Dermis microvascular lymphatic vessel endothelial cell (primary cell): Measurements from ENCODE around the gene MORN3. TPM values are rescaled to one million over a fixed set of nuclear protein-coding genes. Genes with fewer than 3 reads are reported as not detected.
"Not testable (repeated sequence)": the region's sequence is repeated elsewhere in the genome, so short reads cannot be mapped to it uniquely, and the experiment has no call there.

ENCODE experiments used
- DNase-seq, 2 donors: peaks; one replicate each; pipeline versions ENCODE4 v3.0.0 to v3.0.0-alpha.2; 2010; ENCODE audit warnings: low read depth in 2 of 2
- total RNA-seq: library from RNA; depleted of rRNA; stranded (reverse); fragments of >200 nt; gene quantifications from 2 replicates; pipeline ENCODE4 v1.2.1, GENCODE V29; 2014

The MORN3 gene
- total RNA-seq, 1 donor from 2014 or later, result 0.26 TPM

DNA sequence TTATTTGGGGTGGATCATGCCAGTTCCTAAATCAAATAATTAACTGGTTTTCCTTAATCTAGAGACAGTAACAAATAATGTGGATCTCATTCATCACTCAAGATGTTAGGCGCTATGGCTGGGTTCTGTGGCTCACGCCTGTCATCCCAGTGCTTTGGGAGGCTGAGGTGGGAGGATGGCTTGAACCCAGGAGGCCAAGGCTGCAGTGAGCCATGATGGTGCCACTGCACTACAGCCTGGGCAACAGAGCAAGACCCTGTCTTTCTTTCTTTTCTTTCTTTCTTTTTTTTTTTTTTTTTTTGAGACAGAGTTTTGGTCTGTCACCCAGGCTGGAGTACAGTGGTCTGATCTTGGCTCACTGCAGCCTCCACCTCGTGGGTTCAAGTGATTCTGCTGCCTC lies 23.3 kb upstream of the MORN3 start:
- not testable (repeated sequence) for DNase-seq

DNA sequence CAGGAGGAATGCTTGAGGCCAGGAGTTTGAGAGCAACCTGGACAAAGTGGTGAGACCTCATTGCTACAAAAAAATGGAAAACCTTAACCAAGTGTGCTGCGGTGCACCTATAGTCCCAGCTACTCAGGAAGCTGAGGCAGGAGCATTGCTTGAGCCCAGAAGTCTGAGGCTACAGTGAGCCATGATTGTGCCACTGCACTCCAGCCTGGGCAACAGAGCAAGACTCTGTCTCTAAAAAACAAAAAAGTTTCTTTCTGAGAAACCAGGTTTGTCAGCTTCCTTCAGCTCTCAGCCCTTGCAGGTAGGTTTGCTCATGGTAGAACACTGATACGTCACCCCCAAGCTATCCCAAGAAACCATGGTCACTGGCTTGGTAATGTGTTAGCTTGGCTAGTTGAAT lies 20.0 kb upstream of the MORN3 start:
- DNase-seq, result no peak

DNA sequence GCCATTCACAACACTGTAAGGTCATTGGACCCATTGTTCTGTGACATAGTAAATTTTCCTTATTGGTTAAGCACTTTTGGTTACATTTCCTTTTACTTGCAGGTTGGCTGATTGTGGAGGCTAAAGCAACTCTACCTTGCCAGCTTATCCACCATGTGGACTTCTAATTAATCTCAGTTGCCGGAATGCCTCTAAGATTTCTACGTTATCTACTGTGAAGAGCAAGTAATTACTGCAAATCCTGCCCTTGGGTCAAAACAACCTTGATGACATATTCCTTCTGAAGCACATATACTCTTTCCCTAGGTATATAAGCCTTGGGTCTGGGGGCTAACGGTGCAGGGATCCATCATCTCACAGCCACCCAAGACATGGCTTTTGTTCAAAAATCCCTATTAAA lies 19.5 kb upstream of the MORN3 start:
- no peak for DNase-seq

DNA sequence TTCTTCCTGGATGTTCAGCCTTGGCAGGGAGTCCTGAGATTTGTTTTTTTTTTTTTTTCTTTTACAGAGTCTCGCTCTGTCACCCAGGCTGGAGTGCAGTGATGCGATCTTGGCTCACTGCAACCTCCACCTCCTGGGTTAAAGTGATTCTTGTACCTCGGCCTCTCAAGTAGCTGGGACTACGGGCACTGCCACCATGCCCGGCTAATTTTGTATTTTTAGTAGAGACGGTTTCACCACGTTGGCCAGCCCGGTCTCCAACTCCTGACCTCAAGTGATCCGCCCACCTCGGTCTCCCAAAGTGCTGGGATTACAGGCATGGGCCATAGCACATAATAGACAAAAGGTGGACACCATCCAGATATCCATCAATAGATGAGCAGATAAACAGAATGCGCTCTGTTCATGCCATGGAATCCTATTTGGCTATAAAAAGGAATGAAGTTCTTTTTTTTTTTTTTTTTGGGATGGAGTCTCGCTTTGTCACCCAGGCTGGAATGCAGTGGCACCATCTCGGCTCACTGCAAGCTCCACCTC lies 10.3 kb upstream of the MORN3 start:
- DNase-seq, result not testable (repeated sequence)

DNA sequence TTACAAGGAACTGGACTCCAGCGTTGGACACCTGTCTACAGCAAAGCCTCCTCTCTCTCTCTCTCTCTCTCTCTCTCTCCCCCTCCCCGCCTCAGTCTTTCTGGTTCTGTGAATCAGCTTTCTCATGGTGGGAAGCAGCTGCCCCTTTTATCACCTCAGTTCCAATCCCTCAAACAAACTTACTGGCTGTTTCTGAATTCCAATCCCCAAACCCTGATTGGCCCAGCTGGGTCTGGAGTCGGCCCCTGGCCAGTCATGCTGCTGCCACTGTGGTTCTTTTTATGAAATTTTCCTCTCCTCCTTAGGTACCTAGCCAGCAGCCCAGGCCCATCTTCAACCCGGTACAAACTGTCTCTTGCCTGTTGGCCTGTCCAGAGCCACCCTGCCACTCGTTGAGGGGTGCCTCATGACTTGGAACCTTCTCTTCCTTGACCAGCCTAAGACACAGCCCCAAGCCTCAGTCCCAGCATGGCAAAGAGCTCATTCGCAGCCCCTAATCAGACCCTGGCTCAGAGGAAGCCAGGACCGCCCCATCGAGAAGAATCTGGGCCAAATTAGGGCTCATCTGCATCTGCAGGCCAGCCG lies 9.4 kb upstream of the MORN3 start:
- no peak for DNase-seq

DNA sequence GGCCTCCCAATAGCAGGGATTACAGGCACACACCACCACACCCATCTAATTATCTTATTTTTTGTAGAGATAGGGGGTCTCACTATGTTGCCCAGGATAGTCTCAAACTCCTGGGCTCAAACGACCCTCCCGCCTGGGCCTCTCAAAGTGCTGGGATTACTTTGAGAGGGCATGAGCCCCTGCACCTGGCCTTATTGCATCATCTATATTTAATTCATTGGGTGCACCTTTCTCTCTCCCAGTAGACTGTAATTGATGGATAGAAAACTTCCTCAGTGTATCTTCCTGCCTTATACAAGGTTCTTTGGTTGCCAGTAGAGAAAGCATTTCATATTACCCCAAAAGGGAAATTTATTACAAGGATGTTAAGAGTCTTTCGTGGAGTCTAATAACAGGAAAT lies 8.9 kb upstream of the MORN3 start:
- no peak for DNase-seq

DNA sequence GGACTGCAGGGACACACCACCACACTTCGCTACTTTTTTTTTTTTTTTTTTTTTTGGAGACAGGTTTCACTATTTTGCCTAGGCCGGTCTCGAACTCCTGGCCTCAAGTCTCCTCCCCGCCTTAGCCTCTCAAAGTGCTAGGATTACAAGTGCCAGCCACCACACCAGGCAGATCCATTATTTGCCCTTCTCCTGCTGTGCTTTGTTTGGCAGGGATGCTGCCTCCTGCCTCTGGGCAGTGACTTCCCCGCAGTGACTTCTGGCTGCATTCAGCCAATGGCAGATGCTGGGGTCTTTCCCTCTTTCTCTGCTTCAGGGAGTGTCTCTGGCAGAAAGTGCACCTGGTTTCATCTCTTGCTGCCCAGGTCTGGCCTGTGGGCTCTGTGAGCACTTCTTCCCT lies 6.7 kb upstream of the MORN3 start:
- no peak for DNase-seq

DNA sequence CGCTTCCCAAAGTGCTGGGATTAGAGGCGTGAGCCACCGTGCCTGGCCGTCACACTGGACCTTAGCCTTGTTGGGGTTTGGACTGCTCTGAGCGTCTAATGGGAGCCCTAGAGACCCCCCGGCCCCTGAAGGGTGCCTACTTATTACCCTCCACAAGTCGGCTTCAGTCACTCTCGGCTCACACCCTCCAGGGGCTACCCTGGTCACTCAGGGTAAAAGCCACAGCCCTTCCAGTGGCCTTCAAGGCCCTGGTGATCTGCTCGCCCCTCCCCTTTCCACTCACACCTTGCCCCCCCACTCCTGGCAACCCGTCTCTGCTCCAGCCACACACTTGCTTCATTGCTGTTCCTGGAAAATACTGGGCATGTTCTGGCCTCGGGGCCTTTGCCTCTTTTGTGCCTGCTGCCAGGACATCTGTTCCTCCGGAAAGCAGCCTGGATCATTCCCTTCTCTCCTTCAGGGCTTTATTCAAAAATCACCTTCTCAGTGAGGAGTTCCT lies 3.6 kb upstream of the MORN3 start:
- peak in 1 of 2 donors; percentile 12 for DNase-seq

DNA sequence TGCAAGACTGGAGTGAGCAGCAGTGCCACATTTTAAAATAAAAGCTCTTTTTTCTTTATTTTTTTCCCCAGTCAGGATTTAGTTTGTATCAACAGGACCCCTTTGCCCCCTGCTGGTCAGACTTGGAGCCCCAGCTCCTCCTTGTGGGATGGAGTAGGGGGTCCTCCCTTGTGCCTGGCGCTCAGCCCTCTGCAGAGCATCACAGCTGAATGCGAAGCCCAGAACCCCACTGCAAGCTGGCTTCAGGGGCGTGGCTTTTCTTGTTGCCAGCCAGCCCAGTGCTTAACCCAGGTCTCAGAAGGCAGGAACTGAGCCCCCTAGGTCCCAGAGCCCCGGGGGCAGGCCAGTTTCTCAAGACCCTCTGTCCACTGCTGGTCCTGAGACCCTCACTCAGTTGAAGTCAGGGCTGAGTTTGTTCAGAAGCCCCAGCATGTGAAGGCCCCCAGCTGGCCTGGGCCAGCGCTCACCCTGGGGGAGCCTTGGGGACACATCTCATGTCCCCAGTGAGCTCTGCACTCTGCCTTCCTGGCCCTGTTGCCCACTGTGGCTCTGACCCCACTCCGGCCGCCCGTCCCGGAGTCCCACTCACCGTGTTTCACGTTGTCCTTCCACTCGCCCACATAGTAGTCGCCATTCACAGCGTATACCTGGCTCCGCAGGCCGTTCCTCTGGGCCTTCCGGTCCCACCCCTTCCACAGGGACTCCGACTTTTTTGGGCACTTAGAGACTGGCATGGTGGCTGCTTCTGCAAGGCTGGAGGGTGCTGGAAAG lies 519 bp downstream of the MORN3 start:
- DNase-seq, result peak in 1 of 2 donors; percentile 58

DNA sequence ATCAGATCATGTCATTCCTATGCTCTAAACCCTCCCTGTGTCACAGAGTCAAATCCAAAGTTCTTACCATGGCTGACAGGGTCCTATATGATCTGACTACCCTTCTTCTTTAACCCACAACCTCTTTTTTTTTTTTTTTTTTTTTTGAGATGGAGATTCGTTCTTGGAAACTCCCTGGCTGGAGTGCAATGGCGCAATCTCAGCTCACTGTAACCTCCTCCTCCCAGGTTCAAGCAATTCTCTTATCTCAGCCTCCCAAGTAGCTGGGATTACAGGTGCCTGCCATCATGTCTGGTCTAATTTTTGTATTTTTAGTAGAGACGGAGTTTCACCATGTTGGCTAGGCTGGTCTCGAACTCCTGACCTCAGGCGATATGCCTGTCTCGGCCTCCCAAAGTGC lies 2.6 kb downstream of the MORN3 start:
- not testable (repeated sequence) for DNase-seq

DNA sequence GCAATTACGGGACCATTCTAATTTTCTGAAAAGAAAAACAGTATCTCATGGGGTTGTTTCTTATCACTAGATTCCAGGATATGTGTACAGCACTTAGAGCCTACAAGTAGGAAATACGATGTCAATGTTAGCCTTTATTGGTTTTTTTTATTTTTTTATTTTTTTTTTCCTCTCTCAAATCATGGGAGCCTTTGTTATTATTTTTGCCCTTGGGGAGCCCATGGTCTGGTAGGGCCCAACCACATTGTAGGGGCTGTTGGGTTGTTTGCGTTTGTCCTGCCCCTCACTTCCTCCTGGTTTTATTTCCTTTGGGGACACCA lies 5.9 kb downstream of the MORN3 start:
- DNase-seq, result no peak

DNA sequence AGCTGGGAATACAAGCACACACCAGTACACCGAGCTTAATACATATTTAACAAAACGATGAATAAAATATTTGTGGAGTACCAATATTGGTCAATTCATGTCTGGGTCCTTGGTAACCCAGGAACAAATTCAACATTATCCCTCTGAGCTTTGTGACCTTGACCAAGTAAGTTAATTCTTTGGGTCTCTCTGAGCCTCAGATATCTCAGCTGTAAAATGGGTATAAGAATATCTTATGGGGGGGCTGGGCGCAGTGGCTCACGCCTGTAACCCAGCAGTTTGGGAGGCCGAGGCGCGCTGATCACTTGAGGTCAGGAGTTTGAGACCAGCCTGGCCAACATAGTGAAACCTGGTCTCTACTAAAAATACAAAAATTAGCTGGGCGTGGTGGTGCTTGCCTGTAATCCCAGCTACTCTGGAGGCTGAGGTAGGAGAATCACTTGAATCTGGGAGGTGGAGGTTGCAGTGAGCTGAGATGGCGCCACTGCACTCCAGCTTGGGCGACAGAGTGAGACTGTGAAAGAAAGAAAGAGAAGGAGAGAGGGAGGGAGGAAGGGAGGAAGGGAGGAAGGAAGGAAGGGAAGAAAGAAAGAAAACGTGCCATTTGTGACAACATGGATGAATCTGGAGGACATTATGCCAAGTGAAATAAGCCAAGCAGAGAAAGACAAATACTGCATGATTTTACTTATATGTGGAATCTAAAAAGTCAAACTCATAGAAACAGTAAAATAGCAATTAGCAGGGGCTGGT lies 7.9 kb downstream of the MORN3 start:
- DNase-seq, result not testable (repeated sequence)

DNA sequence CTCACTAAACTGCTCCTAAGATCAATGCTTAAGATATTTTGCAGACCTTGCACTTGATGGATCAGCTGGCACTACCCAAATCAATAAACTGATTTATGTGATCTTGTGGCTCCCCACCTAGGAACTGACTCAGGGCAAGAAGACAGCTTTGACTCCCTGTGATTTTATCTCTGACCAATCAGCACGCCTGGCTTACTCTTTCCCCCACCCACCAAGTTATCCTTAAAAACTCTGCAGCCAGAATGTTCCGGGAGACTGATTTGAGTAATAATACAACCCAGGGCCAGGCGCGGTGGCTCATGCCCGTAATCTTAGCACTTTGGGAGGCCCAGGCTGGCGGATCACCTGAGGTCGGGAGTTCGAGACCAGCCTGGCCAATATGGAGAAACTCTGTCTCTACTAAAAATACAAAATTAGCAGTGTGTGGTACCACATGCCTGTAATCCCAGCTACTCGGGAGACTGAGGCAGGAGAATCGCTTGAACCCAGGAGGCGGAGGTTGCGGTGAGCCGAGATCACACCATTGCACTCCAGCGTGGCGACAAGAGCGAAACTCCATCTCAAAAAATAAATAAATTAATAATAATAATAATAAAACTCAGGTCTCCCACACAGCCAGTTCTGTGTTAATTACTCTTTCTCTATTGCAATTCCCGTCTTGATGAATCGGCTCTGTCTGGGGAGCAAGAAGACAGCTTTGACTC lies 12.0 kb downstream of the MORN3 start:
- no peak for DNase-seq

DNA sequence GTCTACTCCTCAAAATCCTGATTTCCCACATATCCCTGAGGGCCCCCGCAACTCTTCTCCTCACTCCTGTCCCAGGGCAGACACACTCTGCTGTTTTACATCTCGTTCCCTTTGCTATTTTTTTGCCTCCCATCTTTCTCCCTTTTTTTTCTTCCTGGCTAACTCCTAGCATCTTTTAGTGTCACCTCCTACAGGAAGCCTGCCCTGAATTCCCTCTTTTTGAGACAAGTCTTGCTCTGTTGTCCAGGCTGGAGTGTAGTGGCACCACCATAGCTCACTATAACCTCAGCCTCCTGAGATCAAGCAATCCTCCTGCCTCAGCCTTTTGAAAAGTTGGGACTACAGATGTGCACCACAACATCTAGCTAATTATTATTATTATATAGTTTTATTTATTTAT lies 13.3 kb downstream of the MORN3 start:
- DNase-seq, result no peak

DNA sequence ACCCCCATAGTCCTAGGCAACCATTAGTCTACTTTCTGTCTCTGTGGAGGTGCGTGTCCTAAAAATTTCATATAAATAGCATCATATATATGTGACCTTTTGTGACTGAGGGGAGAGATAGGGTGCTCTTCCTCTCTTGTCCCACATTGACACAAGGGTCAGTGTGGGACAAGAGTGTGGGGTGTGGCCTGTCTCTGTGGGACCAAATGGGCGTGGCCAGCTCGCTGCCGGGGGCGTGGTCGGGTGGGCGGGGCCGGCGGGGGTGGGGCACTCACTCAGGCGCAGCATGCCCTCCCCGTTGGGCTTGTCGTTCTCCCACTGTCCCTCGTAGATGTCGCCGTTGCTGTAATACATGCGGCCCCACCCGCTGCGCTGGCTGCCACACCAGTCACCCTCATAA lies 15.5 kb downstream of the MORN3 start:
- no peak for DNase-seq

DNA sequence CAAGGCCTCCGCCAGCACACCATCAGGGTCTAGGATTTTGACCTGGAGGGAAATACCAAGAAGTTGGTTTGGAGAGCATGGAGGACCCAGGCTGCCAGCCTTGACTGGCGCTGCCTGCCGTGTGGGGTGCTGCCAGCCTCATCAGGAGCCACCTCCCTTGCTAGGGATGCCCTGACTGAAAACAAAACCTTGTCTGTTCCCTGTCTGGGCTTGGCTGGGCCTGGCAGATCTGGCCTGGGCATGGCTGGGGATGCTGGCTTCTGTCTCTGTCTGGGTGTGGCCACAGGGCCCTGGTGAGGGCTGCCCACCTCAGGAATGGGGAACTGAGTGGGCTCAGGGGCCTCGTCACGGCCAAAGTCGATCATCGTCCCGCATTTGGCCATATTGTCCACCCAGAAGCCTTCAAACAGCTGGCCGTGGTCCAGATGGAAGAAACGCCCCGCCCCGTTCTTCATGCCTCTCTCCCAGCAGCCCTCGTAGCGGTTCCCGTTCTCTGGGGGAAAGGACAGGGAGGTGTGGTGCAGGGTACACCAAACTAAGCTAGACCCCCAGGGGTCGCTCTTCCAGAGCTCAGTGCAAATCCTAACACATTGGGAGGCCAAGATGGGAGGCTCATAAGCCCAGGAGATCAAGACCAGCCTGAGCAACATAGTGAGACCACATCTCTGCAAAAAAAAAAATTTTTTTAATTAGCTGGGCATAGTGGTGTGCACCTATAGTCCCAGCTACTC lies 16.5 kb downstream of the MORN3 start:
- no peak for DNase-seq

DNA sequence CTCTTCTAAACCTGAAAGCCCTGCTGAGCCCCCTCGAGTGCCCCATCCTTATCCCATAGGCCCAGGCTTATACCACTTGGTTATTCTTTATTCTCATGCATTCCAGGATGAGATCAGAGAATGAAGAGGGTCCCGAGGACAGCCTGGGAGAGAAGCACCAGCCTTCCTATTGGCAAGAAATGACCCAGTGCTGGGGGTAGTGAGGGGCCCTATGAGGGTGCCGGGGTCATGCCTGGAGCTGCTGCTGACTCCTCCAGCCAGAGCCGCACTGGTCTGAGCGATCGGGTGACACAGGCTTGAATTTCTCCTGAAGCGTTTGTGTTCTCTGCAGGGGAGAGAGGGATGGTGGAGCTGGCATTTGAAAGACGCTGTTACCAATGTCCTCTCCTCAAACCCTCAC lies 18.1 kb downstream of the MORN3 start:
- DNase-seq, result no peak

DNA sequence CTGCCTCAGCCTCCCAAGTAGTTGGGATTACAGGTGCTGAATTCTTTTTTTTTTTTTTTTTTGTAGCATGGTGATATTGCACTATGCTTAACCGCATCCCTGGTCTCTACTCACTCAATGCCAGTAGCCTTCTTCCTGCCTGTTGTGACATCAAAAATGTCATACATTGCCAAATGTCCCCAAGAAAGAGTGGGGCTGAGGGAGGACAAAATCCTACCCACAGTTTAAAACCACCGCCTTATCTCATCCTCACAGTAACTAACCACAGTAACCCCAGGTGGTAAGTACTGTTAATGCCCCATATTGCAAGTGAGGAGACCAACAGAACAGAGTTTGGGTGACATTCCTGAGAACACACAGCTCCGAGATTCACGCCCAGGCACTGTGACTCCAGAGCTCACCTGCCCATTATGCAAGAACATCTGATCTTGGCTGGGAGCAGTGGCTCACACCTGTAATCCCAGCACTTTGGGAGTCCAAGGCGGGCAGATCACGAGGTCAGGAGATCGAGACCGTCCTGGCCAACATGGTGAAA lies 19.6 kb downstream of the MORN3 start:
- no peak for DNase-seq

DNA sequence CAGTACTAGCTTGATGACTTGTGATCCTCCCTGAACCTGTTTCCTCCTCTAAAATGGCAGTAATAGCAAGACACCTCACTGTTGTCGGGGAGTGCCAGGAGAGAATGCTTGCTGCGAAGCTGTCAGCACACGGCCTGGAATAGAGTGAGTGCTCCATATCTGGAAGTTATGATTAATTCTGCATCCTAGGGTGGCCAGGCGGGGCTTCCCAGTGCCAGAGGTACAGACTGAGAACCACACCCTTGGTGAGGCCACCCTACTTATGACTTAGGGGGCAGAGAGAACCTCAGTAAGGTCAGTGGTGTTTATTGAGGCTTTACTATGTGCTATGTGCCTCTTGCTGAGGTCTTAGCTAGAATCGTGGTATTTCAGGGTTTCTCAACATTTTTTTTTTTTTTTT lies 20.1 kb downstream of the MORN3 start:
- DNase-seq, result no peak

DNA sequence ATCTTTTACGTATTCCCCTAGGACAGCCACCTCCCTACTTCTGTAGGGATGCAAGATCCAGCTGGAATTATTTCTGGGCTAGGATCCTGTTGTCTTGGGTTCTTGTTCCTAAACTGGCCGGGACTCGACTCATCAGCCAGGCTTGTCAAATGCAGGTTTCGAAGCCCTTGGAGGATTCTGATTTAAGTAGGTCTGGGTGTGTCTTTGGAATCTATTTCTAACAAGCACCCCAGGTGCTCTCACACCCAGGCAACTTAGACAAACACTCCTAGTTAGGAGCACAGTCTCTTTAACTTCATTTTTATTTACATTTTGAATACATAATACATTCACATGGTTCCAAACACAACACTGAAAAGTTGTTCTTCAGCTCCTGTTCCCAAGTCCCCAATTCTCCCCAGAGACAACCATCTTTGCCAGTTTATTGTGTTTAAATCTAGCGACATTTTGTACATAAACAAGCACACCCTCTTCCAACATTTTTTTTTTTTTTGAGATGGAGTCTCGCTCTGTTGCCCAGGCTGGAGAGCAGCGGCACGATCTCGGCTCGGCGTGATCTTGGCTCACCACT lies 20.9 kb downstream of the MORN3 start:
- DNase-seq, result no peak

DNA sequence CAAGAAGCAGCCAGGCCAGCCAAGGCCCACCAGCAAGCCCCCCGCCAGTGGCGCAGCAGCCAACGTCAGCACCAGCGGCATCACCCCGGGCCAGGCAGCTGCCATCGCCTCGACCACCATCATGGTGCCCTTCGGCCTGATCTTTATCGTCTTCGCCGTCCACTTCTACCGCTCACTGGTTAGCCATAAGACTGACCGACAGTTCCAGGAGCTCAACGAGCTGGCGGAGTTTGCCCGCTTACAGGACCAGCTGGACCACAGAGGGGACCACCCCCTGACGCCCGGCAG lies 28.2 kb downstream of the MORN3 start:
- no peak for DNase-seq
